GM10266 (cell line): Measurements from ENCODE around the gene DTNB.
A peak's percentile ranks its signal among the peaks of the same experiment; 100 is the strongest.
"Not testable (repeated sequence)": the region's sequence is repeated elsewhere in the genome, so short reads cannot be mapped to it uniquely, and the experiment has no call there.

ENCODE experiments used
- DNase-seq: peaks from one replicate; pipeline ENCODE4 v3.0.0; 2012; ENCODE audit errors: extremely low spot score
- TF ChIP-seq, protein P1 (sequence below): IDR thresholded peaks from 2 replicates; pipeline ENCODE4 v1.5.1; 2012; ENCODE audit warnings: mild to moderate bottlenecking, low read depth; ENCODE audit not compliant: control insufficient read depth, insufficient read depth; ENCODE audit errors: missing control alignments

The DTNB gene

DNA sequence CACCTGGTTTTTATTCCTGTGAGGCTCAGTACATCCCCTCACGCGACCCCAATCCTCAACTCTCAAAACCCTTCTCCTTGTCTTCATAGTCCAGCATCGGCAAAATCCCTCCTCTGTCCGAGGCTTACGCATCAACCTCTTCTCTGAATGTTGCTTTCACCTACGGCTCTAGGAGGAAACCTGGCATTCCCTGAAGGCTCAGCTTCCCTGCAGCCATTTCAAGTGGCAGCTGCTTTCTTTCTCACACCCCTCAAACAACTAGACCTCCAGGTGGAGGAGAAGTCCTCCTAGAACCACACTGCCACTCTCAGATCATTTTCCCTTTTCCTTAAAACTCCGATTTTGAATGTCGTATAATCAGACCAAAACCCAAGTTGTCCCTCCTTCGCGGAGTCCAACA is 114.2 kb downstream of the DTNB start:
- DNase-seq = no peak
- TF ChIP-seq, protein P1, sequence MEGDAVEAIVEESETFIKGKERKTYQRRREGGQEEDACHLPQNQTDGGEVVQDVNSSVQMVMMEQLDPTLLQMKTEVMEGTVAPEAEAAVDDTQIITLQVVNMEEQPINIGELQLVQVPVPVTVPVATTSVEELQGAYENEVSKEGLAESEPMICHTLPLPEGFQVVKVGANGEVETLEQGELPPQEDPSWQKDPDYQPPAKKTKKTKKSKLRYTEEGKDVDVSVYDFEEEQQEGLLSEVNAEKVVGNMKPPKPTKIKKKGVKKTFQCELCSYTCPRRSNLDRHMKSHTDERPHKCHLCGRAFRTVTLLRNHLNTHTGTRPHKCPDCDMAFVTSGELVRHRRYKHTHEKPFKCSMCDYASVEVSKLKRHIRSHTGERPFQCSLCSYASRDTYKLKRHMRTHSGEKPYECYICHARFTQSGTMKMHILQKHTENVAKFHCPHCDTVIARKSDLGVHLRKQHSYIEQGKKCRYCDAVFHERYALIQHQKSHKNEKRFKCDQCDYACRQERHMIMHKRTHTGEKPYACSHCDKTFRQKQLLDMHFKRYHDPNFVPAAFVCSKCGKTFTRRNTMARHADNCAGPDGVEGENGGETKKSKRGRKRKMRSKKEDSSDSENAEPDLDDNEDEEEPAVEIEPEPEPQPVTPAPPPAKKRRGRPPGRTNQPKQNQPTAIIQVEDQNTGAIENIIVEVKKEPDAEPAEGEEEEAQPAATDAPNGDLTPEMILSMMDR = no peak

DNA sequence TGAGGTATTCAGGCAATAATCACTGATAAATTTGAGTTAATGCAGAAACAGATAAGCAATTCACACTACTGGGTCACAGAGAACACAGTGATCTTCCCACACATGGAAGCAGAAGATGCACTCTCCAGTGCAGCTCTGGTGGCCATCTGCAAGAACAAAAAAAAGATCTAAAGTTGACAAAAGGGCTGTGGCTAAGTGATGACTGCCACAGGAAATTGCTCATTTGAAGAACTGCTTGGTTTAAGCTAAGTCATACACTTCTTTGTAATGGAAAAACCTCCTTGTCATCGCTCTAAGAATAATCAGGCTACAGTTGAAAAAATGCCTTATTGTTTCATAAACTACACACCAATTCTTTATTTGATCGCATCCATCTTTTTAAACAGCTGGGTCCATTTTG is 115.1 kb downstream of the DTNB start:
- DNase-seq = peak; percentile 80
- TF ChIP-seq, protein P1 = no peak

DNA sequence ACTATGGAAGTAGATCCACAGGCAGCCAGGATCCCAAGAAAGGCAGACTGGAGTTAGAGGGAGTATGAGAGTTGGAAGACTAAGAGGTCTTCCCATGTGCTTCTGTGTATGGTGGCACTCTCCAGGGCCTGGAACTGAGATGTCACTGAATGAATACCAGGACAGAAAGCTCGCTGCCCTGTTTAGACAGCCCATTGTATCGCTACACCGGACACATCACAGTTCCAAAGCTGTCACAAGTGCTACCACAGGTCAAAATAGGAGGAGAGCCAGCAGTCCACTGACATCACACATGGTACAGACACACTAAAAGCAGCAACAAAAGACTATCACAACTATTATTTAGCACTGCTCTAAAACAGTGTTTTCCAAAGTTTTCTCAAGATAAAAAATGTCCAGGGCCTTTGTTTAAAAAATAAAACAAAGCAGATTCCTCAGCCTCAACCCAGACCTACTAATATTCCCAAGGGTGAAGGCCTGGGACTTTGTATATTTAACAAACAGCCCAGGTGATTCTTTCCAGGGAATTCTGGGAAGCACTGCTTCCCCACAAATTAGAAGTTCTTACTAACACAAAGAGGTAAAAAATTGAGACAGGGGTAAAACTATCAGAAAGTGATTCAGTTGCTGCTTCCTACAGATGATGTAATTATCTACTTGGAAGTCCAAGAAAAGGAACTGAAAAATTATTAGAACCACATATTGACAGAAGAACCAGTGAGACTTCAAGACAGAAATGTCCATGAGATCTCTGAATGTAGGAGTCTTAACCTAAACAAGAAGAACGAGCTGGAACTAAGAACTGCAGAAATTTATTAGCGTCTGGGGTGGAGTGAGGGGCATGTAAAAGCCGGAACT is 116.0 kb downstream of the DTNB start:
- DNase-seq = peak; percentile 38
- TF ChIP-seq, protein P1 = no peak

DNA sequence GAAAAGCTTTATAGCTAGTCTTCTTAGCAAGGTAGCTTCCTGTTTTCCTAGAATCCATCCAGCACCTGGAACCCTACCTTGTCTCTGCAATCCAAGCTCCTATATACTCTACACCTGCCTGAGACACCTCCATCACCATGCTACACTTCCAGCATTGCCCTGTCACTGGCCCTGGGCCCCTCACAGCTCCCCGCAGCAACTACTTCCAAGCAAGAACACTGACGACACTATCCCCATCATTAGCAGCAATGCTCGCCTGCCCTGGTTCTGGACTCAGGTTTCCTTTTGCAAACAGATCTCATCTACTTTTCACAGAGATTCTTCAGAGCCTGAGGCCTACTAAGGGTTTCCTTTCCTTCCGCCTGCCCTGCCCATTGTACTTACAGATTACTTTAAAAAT is 121.1 kb downstream of the DTNB start:
- TF ChIP-seq, protein P1 = no peak
- no peak for DNase-seq

DNA sequence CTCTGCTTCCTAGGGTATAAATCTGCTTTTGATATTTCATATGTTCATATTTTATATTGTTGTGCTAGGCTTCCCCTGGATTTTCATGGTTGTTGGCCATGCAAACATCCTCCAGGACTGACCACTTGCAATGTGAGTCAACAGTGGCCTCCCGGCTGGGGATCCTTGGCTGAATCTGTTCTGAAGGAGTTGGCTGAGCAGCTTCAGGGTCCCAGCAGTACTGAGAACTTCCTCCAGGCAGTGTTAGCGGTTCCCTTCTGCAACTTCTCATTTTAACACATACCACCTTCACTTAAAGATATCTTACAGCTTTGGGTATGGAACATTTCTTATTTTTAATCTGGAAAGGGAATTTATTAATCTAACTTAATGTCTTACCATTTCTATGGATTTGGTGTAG is 122.1 kb downstream of the DTNB start:
- no peak for DNase-seq
- TF ChIP-seq, protein P1 = no peak

DNA sequence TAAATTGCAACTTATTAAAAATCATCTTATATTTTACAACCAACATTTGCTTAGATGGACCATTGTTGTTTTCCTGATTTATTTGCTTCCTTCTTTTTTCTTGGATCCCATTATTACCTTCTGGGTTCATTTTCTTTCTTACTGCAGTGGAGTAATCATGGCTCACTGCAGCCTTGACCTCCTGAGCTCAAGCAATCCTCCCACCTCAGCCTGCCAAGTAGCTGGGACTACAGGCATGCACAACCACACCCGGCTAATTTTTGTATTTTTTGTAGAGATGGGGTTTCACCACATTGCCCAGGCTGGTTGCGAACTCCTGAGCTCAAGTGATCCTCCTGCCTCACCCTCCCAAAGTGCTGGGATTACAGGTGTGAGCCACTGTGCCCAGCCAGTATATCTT is 123.8 kb downstream of the DTNB start:
- DNase-seq = not testable (repeated sequence)

DNA sequence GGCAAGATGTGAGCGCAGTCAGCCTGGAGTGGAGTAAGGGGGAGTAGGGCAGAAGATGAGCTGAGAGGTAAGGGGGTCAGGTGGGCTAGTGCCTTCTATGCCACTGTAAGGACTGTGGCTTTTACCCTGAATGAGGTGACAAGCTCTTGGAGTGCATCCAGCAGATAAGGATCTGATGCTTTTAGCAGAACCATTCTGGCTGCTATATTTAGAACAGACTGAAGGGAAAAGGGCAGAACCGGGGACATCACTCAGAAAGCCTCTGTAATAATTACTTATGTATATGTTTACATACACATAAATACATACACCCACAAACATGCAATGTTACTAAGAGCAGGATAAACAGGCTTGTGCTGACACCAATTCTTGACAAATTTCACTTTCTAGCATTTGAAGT is 124.8 kb downstream of the DTNB start:
- DNase-seq = no peak
- TF ChIP-seq, protein P1 = no peak
